Embryonic facial prominence (tissue), 1 donor: Measurements from ENCODE around the gene ENTR1.

Source experiments
- DNase-seq: peaks from one replicate; pipeline ENCODE4 v3.0.0-alpha.2; 2016; ENCODE audit errors: extremely low spot score

ENTR1 gene

GRCh38 chr9:136362450-136362784 is 48.0 kb downstream of the ENTR1 start:
- no peak for DNase-seq

DNA sequence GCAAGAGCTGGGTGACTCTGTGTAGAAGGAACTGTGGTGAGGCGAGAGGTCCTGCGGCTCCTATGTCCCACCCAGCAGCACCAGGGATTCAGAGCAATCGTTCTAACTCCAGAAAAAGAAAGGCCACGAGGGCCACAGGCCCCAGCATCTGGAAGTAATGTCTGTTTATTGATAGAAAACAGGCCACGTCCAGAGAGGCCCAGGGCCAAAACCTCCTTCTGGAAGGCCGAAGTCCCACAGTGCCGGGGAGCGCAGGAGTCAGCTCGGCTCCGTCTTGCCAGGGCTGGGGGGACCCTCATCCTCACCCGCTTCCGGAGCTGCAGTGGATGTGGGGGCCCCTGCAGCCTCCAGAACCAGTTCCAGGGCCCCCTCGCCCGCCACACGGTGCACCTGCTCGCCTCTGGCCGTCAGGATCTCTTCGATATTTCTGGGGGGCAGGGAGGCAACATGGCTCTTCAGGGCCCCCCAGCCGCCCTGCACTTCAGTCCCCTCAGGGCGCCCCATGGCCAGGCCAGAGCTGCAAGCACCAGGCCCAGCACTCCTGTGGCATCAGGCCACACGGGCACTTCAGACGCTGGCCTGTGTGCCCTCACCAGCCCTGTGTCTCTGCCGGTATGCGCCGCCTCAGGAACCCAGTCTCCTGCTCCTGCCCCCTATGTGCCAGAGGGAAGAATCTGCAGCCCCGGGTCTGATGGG is 48.5 kb downstream of the ENTR1 start:
- DNase-seq, result no peak

- DNase-seq, result no peak
Observed at GRCh38 chr9:136361047-136361753, 49.2 kb downstream of the ENTR1 start.

DNA sequence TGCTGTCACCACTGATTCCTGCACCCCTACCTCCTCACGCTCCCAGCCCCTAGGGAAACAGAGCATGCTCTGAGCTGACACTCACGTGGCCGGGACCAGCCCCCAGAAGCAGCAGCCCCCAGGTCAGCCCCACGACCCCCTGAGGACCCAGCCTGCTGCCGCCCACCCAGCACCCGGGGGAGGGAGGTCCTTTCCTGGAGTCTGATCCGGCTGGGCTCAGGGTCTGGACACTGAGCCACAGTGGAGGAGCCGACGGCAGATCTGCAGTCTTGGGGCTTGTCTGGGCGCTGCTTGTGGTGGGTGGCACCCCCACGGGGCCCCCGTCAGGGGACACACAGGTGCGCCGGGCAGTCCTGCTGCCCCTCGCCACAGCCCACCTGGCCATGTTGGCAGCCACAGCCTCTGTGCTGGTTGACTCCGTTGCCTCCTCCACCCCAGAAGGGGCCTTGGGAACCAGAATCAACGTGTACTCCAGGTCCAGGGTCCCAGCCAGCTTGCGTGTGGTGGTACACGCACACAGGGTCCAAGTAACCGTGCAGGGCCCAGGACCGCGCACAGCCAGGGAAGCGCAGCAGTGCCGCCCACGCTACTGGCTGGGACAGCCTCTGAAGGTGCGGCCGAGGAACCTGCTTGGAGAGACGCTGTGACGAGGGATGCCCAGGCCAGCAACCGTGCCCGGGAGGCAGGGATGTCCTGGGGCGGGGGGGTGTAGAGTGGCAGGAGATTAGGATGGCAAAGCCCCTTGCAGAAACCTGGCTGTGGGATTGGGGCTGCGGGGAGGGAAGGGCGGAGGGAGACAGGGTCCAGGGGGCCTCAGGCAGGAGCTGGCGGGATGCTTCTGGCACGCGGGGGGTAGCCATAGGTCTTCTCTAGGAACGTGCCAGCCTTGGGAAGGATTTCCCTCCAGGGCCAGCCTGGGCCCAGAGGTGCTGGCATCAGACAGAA is 50.4 kb downstream of the ENTR1 start:
- DNase-seq, result no peak

- no peak for DNase-seq
Observed at GRCh38 chr9:136358888-136359287, 51.5 kb downstream of the ENTR1 start.

DNA sequence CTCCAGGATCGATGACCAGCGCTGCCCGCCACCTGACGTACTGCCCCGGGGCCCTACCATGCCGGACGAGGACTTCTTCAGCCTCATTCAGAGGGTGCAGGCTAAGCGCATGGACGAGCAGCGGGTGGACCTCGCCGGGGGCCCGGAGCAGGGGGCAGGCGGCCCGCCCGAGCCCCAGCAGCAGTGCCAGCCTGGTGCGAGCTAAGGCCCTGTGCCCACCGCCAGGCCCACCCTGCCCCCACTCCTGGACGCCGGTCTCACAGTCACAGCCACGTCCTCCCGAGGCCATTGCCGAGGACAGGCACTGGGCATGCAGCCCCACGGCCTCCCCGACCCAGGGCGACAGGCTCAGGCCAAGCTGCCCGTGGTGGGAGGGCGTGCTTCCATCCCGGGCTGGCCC is 52.4 kb downstream of the ENTR1 start:
- DNase-seq, result no peak

GRCh38 chr9:136357202-136357725 is 53.1 kb downstream of the ENTR1 start:
- no peak for DNase-seq

DNA sequence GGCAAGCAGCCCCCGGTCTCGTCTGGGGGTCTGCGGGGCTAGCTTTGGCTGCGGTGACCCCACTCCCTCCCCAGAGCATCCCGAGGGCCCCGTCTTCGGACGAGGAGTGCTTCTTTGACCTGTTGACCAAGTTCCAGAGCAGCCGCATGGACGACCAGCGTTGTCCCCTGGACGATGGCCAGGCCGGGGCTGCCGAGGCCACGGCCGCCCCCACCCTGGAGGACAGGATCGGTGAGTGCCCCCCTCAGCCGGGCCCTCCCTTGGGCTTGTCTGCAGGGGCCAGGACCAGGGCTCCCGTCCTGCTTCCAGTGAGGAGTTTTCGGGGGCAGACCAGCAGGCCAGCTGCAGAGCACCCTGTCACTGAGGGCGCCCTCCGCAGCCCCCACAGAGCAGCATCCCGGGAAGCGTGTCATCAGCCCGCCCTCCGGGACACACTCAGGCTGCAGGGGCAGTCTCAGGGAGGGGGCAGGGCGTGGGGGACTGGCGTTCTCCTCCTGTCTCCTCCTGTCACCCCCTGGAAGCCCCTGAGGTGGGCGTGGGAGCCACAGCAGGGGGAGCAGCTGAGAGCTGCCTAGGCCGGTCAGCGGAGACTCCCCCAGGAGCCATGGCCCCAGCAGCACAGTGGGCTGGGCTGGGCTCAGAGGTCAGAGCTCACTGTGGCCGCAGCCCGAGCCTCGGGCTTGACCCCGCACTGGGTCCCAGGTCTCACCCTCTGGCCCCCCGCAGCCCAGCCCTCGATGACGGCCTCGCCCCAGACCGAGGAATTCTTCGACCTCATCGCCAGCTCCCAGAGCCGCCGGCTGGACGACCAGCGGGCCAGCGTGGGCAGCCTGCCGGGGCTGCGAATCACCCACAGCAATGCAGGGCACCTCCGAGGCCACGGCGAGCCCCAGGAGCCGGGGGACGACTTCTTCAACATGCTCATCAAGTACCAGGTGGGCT is 54.5 kb downstream of the ENTR1 start:
- DNase-seq, result no peak

GRCh38 chr9:136354592-136355085 is 55.8 kb downstream of the ENTR1 start:
- DNase-seq, result no peak

DNA sequence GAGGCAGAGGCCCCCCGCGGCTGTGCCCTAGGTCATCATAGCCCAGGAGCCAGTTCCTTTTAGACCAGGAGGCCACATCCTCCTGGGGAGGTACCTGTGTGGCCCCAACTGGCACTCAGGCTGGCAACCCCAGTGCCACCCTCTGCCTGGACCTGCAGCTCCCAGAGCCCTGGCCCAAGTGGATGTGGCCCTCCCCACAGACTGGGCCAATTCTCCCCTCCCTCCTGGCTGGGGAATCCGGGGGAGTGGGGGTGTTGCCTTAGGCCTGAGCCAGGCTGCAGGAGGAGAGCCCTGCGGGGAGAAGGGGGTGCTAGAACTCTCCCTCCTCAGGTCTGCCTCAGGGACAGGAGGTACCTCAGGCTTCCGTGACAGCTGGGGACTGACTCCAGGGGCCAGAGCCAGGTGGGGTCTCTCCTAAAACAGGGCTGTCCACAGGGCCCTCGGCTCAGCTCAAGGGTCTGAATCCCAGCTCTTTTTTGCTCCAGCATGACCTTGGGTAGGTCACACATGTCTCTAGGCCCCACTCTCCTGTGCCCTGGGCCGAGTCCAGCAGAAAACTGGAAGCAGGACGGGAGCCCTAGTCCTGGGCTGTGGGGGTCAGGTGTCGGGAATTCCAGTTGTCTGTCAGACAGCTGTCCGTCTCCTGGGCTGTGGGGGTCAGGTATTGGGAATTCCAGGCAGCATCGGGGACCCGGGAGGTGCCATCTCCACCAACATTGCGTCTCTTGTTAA is 56.5 kb downstream of the ENTR1 start:
- no peak for DNase-seq

GRCh38 chr9:136353088-136353487 is 57.3 kb downstream of the ENTR1 start:
- no peak for DNase-seq

GRCh38 chr9:136352682-136353081 is 57.7 kb downstream of the ENTR1 start:
- no peak for DNase-seq
